CD4-positive, alpha-beta T cell (primary cell): Measurements from ENCODE around the gene GDA. TPM values are rescaled to one million over a fixed set of nuclear protein-coding genes. Genes with fewer than 3 reads are reported as not detected.

Source experiments
- ATAC-seq: fragments of 200-7000 bp; cut with Tn5 transposase; one replicate; pipeline ENCODE4 v1.10.0; 2022; ENCODE audit warnings: mild to moderate bottlenecking; ENCODE audit not compliant: poor library complexity
- CTCF ChIA-PET: fragments of 350-600 bp; sonication (Branson Sonifier 250); formaldehyde crosslinking; loops from one replicate; lab custom pipeline; 2021; ENCODE audit warnings: antibody characterized with exemption, inconsistent platforms; lab: Charles Lee
- POLR2A ChIA-PET: fragments of 350-600 bp; sonication (Branson Sonifier 250); formaldehyde crosslinking; loops from one replicate; lab custom pipeline; 2021; ENCODE audit warnings: antibody characterized with exemption, inconsistent platforms; lab: Charles Lee
- DNase-seq, 14 experiments: peaks; one replicate each; pipeline ENCODE4 v3.0.0-alpha.2; 2013 to 2020; ENCODE audit warnings: mixed read lengths in 2 of 14
- H3K27ac ChIP-seq, 2 donors: one replicate each; pipeline versions ENCODE4 v1.5.1 to v1.7.0; 2013; ENCODE audit warnings: low read length in 2 of 2, low read depth in 1 of 2, mild to moderate bottlenecking in 1 of 2
- H3K27me3 ChIP-seq, 2 experiments: 1 replicate in 1 of 2; 2 replicates in 1 of 2; pipeline versions ENCODE4 v1.6.1 to v1.7.0; 2013; ENCODE audit warnings: low read length in 2 of 2, control low read depth in 1 of 2, mild to moderate bottlenecking in 1 of 2, moderate library complexity in 1 of 2; ENCODE audit not compliant: insufficient read depth in 2 of 2, control insufficient read depth in 1 of 2
- H3K36me3 ChIP-seq: one replicate; pipeline ENCODE4 v1.6.1; 2013; ENCODE audit warnings: low read length, control low read depth; ENCODE audit not compliant: insufficient read depth
- H3K4me1 ChIP-seq: one replicate; pipeline ENCODE4 v1.6.1; 2013; ENCODE audit warnings: low read length, control low read depth; ENCODE audit not compliant: insufficient read depth
- H3K4me3 ChIP-seq: one replicate; pipeline ENCODE4 v1.5.1; 2013; ENCODE audit warnings: mild to moderate bottlenecking, low read length, moderate library complexity
- H3K9me3 ChIP-seq, 2 experiments: 1 replicate in 1 of 2; 2 replicates in 1 of 2; pipeline versions ENCODE4 v1.6.1 to v1.7.0; 2013; ENCODE audit warnings: low read length in 2 of 2, mild to moderate bottlenecking in 2 of 2, control low read depth in 1 of 2, moderate library complexity in 1 of 2; ENCODE audit not compliant: control insufficient read depth in 1 of 2, insufficient read depth in 1 of 2
- H3K27ac Mint-ChIP-seq: one replicate; pipeline ENCODE4 v1.8.0; 2020; ENCODE audit warnings: mixed read lengths
- H3K27me3 Mint-ChIP-seq: one replicate; pipeline ENCODE4 v1.8.0; 2021; ENCODE audit warnings: mixed read lengths
- H3K36me3 Mint-ChIP-seq: one replicate; pipeline ENCODE4 v1.8.0; 2021; ENCODE audit warnings: low read depth, mixed read lengths
- H3K4me1 Mint-ChIP-seq: one replicate; pipeline ENCODE4 v1.8.0; 2021; ENCODE audit warnings: low read depth, mixed read lengths
- H3K4me3 Mint-ChIP-seq: one replicate; pipeline ENCODE4 v1.8.0; 2020; ENCODE audit warnings: mild to moderate bottlenecking, mixed read lengths
- H3K9me3 Mint-ChIP-seq: one replicate; pipeline ENCODE4 v1.8.0; 2020; ENCODE audit warnings: mixed read lengths
- intact Hi-C, 2 experiments: fragments of 100-400 bp; cut with DNase I in 1 of 2; cut with micrococcal nuclease in 1 of 2; formaldehyde crosslinking; loops; one replicate each; pipeline versions ENCODE4 v1.15.1 to v1.9.0; 2023 to 2025; cut with DNase I, micrococcal nuclease
- total RNA-seq, 174 experiments: library from RNA in 2 of 174; stranded (reverse) in 2 of 174; gene quantifications; one replicate each; pipeline ENCODE4 v1.2.3 and lab custom pipeline; 2021 to 2026
- TF ChIP-seq, protein P1 (sequence below): fragments of 200-600 bp; IDR thresholded peaks from one replicate; pipeline ENCODE4 v1.8.0; 2022; ENCODE audit warnings: antibody characterized with exemption, mild to moderate bottlenecking

Gene GDA
- total RNA-seq, 2 experiments from 2014 or later, result not detected

DNA sequence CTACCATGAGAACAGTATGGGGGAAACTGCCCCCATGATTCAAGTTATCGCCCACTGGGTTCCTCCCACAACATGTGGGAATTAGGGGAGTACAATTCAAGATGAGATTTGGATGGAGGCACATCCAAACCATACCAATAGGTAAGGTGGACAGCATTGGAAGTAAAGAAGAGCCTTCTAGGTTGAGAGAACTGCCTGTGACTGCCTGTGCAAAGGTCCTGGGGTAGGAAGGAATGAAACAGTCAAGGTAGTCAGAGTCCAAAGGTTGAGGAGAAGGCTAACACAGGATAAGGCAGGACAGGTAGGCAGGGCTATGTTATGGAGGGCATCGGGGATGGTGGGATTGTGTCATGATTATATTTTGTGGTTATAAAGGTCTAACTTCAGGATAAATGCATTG is 6.1 kb downstream of the GDA start:
- intact Hi-C loops, result no loop called here
- no peak overlapping the region for H3K4me3 Mint-ChIP-seq
- DNase-seq, result no peak
- H3K36me3 Mint-ChIP-seq, result no peaks in the 10 kb centered on the region
- Histone ChIP-seq H3K4me1 (no peaks in the 10 kb centered on the region), H3K27ac (no peak overlapping the region), H3K4me3 (no peak overlapping the region), H3K9me3 (no peaks in the 10 kb centered on the region), H3K36me3 (no peaks in the 10 kb centered on the region), H3K27me3 (peaks cover 0 to 3% of the 10 kb centered on the region in 2 experiments)
- ATAC-seq, result no peak
- no peaks in the 10 kb centered on the region for H3K9me3 Mint-ChIP-seq
- peaks cover 18% of the 10 kb centered on the region for H3K27me3 Mint-ChIP-seq
- no peak overlapping the region for H3K27ac Mint-ChIP-seq
- TF ChIP-seq, protein P1, sequence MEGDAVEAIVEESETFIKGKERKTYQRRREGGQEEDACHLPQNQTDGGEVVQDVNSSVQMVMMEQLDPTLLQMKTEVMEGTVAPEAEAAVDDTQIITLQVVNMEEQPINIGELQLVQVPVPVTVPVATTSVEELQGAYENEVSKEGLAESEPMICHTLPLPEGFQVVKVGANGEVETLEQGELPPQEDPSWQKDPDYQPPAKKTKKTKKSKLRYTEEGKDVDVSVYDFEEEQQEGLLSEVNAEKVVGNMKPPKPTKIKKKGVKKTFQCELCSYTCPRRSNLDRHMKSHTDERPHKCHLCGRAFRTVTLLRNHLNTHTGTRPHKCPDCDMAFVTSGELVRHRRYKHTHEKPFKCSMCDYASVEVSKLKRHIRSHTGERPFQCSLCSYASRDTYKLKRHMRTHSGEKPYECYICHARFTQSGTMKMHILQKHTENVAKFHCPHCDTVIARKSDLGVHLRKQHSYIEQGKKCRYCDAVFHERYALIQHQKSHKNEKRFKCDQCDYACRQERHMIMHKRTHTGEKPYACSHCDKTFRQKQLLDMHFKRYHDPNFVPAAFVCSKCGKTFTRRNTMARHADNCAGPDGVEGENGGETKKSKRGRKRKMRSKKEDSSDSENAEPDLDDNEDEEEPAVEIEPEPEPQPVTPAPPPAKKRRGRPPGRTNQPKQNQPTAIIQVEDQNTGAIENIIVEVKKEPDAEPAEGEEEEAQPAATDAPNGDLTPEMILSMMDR, result no peak
- ChIA-PET POLR2A (no interaction called here), CTCF (no interaction called here)
- H3K4me1 Mint-ChIP-seq, result no peaks in the 10 kb centered on the region

DNA sequence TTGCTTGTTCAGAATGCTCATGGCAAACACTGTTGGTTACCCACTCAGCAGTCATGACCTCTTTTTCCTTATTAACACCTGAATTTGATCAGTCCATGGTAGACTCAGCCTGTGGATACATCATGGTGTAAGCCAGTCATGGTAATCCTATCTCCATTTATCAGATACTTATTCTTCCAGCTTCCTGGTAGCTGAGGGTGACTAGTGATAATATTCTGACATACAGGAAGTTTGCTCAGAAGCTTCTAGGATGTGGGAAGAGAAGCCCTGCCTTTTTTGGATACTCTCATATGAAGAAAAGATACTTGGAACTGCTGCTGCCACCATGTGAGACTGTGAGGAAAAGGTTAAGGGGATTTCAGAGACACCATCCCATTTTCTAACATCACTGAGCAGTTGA is 7.3 kb downstream of the GDA start:
- ChIA-PET POLR2A (no interaction called here), CTCF (interaction anchor here (0.7 kb wide), 1 partner anchor 20 kb away, joined by 3 read pairs; no protein-coding TSS in a partner anchor)
- Mint-ChIP-seq H3K9me3 (no peaks in the 10 kb centered on the region), H3K36me3 (no peaks in the 10 kb centered on the region), H3K4me1 (no peaks in the 10 kb centered on the region), H3K4me3 (no peak overlapping the region), H3K27me3 (peaks cover 7% of the 10 kb centered on the region), H3K27ac (no peak overlapping the region)
- Histone ChIP-seq H3K27ac (no peak overlapping the region), H3K4me3 (no peak overlapping the region), H3K27me3 (no peaks in the 10 kb centered on the region), H3K9me3 (no peaks in the 10 kb centered on the region), H3K4me1 (no peaks in the 10 kb centered on the region), H3K36me3 (no peaks in the 10 kb centered on the region)
- ATAC-seq (no peak), DNase-seq (no peak)
- intact Hi-C loops, result no loop called here
- TF ChIP-seq, protein P1, result no peak

DNA sequence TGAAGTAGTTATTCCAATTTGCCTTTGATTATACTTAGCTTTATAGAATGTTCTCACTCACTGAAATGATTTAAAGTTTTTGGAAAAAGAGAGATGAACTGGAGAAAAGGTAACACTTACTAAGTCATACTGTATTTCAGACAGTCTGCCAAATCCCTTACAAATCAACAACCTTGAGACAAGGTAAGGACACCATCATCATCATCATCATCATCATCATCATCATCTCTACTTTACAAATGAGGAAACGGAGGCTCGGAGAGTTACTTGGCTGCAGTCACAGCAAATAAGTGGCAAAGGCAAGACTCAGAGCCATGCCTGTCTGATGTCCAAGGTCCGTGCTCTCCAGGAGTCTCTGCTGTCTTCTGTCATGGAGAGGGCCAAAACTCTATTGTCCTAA is 9.4 kb downstream of the GDA start:
- intact Hi-C loops, result no loop called here
- ATAC-seq, result no peak
- no peaks in the 10 kb centered on the region for H3K4me1 Mint-ChIP-seq

More for the DNA sequence above, 9.4 kb downstream of the GDA start:
- Histone ChIP-seq H3K9me3 (no peaks in the 10 kb centered on the region), H3K4me3 (no peak overlapping the region), H3K27ac (no peak overlapping the region), H3K36me3 (no peaks in the 10 kb centered on the region), H3K27me3 (no peaks in the 10 kb centered on the region), H3K4me1 (no peaks in the 10 kb centered on the region)
- H3K36me3 Mint-ChIP-seq, result no peaks in the 10 kb centered on the region
- H3K9me3 Mint-ChIP-seq, result no peaks in the 10 kb centered on the region
- ChIA-PET POLR2A (no interaction called here), CTCF (no interaction called here)
- no peak overlapping the region for H3K4me3 Mint-ChIP-seq
- TF ChIP-seq, protein P1, result no peak
- H3K27ac Mint-ChIP-seq, result no peak overlapping the region
- H3K27me3 Mint-ChIP-seq, result peaks cover 5% of the 10 kb centered on the region
- DNase-seq, result no peak
